GM12878 (cell line): Measurements from ENCODE around the gene URB1. TPM values are rescaled to one million over a fixed set of nuclear protein-coding genes. Genes with fewer than 3 reads are reported as not detected.

ENCODE experiments used
- ATAC-seq: fragments of 200-7000 bp; cut with Tn5 transposase; 3 replicates; pipeline ENCODE4 v1.9.1; 2020; ENCODE audit warnings: mild to moderate bottlenecking, moderate library complexity
- BruUV-seq: library from RNA; stranded (reverse); fragments of 400-500 nt; replicated peaks from 2 replicates; lab custom pipeline; 2021; lab: Mats Ljungman, UMichigan
- CTCF ChIA-PET: fragments of 300-600 bp; sonication (Branson Sonifier 250); formaldehyde crosslinking; extraction: SDS; loops from one replicate; lab custom pipeline; 2021; ENCODE audit warnings: inconsistent platforms; lab: Yijun Ruan, JAX
- POLR2A ChIA-PET: fragments of 350-600 bp; formaldehyde crosslinking; extraction: SDS; loops from one replicate; lab custom pipeline; 2021; ENCODE audit warnings: inconsistent platforms; lab: Charles Lee
- RAD21 ChIA-PET: fragments of 300-600 bp; sonication (Branson Sonifier 250); formaldehyde crosslinking; loops from one replicate; lab custom pipeline; 2023; ENCODE audit warnings: antibody characterized with exemption; ENCODE audit not compliant: unreplicated experiment; lab: Charles Lee
- SMC1A ChIA-PET: fragments of 300-600 bp; sonication (Branson Sonifier 250); formaldehyde crosslinking; loops from one replicate; lab custom pipeline; 2023; ENCODE audit not compliant: unreplicated experiment, uncharacterized antibody; lab: Charles Lee
- DNase-seq: peaks from one replicate; pipeline ENCODE4 v3.0.0-alpha.2; 2011; ENCODE audit warnings: low read depth, low spot score
- FAIRE-seq: peaks from 3 replicates; lab custom pipeline; 2011; peaks lifted over from hg19 to GRCh38; lab: Jason Lieb, UNC
- H2AFZ ChIP-seq: 2 replicates; pipeline ENCODE4 v1.6.0; 2011; ENCODE audit warnings: low read depth, low read length, control low read depth; ENCODE audit not compliant: control insufficient read depth
- H3K27ac ChIP-seq: 2 replicates; pipeline ENCODE4 v1.5.1; 2011; ENCODE audit warnings: control low read depth; ENCODE audit not compliant: control insufficient read depth, insufficient read depth
- H3K27me3 ChIP-seq, 2 experiments: replicated peaks in 1 of 2; 2 replicates each; pipeline versions ENCODE4 v1.6.0 to v1.6.1; 2011; ENCODE audit warnings: low read length in 1 of 2; ENCODE audit not compliant: control insufficient read depth in 2 of 2, insufficient read depth in 2 of 2
- H3K36me3 ChIP-seq, 2 experiments: 2 replicates each; pipeline ENCODE4 v1.5.1; 2011; ENCODE audit warnings: low read length in 1 of 2; ENCODE audit not compliant: control insufficient read depth in 2 of 2, insufficient read depth in 2 of 2
- H3K4me1 ChIP-seq: 2 replicates; pipeline ENCODE4 v1.6.1; 2011; ENCODE audit warnings: mild to moderate bottlenecking, low read length, moderate library complexity, mixed read lengths; ENCODE audit not compliant: control insufficient read depth, insufficient read depth
- H3K4me2 ChIP-seq: 2 replicates; pipeline ENCODE4 v1.6.0; 2011; ENCODE audit warnings: control low read depth; ENCODE audit not compliant: control insufficient read depth, insufficient read depth
- H3K4me3 ChIP-seq: fragments of 200-600 bp; sonication (generic); 2 replicates; pipeline ENCODE4 v1.5.1; 2016
- H3K79me2 ChIP-seq: 2 replicates; pipeline ENCODE4 v1.6.0; 2011; ENCODE audit warnings: low read length; ENCODE audit not compliant: control insufficient read depth, insufficient read depth
- H3K9ac ChIP-seq: 2 replicates; pipeline ENCODE4 v1.8.0; 2011; ENCODE audit warnings: low read length, control low read depth, mixed read lengths; ENCODE audit not compliant: control insufficient read depth, insufficient read depth
- H3K9me3 ChIP-seq: replicated peaks from 3 replicates; pipeline ENCODE4 v1.5.1; 2011; ENCODE audit warnings: mild to moderate bottlenecking, low read length; ENCODE audit not compliant: control insufficient read depth, insufficient read depth
- H4K20me1 ChIP-seq: 2 replicates; pipeline ENCODE4 v1.6.0; 2011; ENCODE audit not compliant: control insufficient read depth, insufficient read depth
- BRCA1 ChIP-seq: IDR thresholded peaks from 2 replicates; pipeline ENCODE4 v1.6.1; 2011; ENCODE audit warnings: low read depth, low read length, improper control_type of control experiment
- ESRRA ChIP-seq: IDR thresholded peaks from 2 replicates; pipeline ENCODE4 v1.6.1; 2012; ENCODE audit warnings: mild to moderate bottlenecking, low read length, improper control_type of control experiment
- KAT2A ChIP-seq: conservative IDR thresholded peaks from 2 replicates; pipeline ENCODE4 v1.6.1; 2011; ENCODE audit warnings: low read depth, low read length; ENCODE audit not compliant: control insufficient read depth
- WGBS: methylation state at CpG from one replicate; pipeline ENCODE4 v1.1.6; 2016; ENCODE audit warnings: low lambda C conversion rate; ENCODE audit not compliant: insufficient replicate concordance, insufficient coverage; ENCODE audit errors: missing lambda C conversion rate; 5-methylcytosine and 5-hydroxymethylcytosine counted together
- in situ Hi-C: fragments of 300-500 bp; cut with MboI; formaldehyde crosslinking; loops from 9 replicates; pipeline ENCODE4 v1.14.3; 2018; ENCODE audit warnings: mixed read lengths
- intact Hi-C: fragments of 100-400 bp; cut with micrococcal nuclease; formaldehyde crosslinking; loops from one replicate; pipeline ENCODE4 v1.14.2; 2022; ENCODE audit not compliant: unreplicated experiment
- polyA plus RNA-seq, 11 experiments: library from polyadenylated mRNA; depleted of rRNA in 4 of 11; unstranded in 6 of 11; stranded (reverse) in 5 of 11; fragments of >200 nt; fragmentation: Nextera tagmentation in 4 of 11; fragmentation: Illumina TruSeq in 1 of 11; extraction: Ambion mirVana in 4 of 11; extraction: Trizol in 1 of 11; gene quantifications; 1 replicate in 1 of 11; 2 replicates in 10 of 11; pipeline versions ENCODE4 v1.2.1 to v1.2.3, GENCODE V29; 2011 to 2016; ENCODE audit warnings: inconsistent platforms in 2 of 11, missing spikeins in 2 of 11, low read depth in 1 of 11
- total RNA-seq, 4 experiments: library from RNA; depleted of rRNA in 3 of 4; stranded (reverse); fragments of >200 nt in 3 of 4; fragmentation: Illumina TruSeq in 1 of 4; extraction: Trizol in 1 of 4; gene quantifications; 2 replicates each; pipeline versions ENCODE4 v1.2.1 to v1.2.3, GENCODE V29; 2013 to 2021
- TF ChIP-seq, protein P1 (sequence below), 3 experiments: IDR thresholded peaks in 2 of 3; conservative IDR thresholded peaks in 1 of 3; 2 replicates each; pipeline ENCODE4 v1.5.1; 2011; ENCODE audit warnings: low read depth in 3 of 3, low read length in 3 of 3, mild to moderate bottlenecking in 3 of 3, control low read depth in 2 of 3, moderate library complexity in 2 of 3, inconsistent platforms in 1 of 3, mixed read lengths in 1 of 3; ENCODE audit not compliant: control insufficient read depth in 2 of 3, insufficient read depth in 1 of 3; ENCODE audit errors: extremely low read depth in 1 of 3

URB1 gene
- total and polyA plus RNA-seq, 10 of the 15 experiments (the other 5 are each of a cell fraction or from before 2014, with no cell fraction given): 0.56 to 23.2 (median 8.9) TPM

- in situ Hi-C loops (no loop called here), intact Hi-C loops (no loop called here)
- DNase-seq: no peak
- Histone ChIP-seq H3K4me1 (no peaks in the 10 kb centered on the region), H2AFZ (no peak overlapping the region), H3K4me2 (no peak overlapping the region), H3K27ac (no peak overlapping the region), H3K4me3 (no peak overlapping the region), H3K27me3 (no peaks in the 10 kb centered on the region), H4K20me1 (no peaks in the 10 kb centered on the region), H3K9me3 (no peaks in the 10 kb centered on the region), H3K36me3 (no peaks in the 10 kb centered on the region), H3K79me2 (no peaks in the 10 kb centered on the region), H3K9ac (no peak overlapping the region)
- CTCF ChIA-PET: no interaction called here
- no peak for FAIRE-seq
- ATAC-seq: no peak
- POLR2A ChIA-PET: no interaction called here
- RAD21 ChIA-PET: no interaction called here
- TF ChIP-seq KAT2A (no peak), ESRRA (no peak)
- SMC1A ChIA-PET: no interaction called here
- no TSS peak for BruUV-seq
- WGBS: 38% methylated on average over 10 of the region's 10 CpGs
Measured at GRCh38 chr21:32427958-32428623, 35.3 kb upstream of the URB1 start.

GRCh38 chr21:32426592-32427051 is 33.8 kb upstream of the URB1 start:
- Histone ChIP-seq H3K36me3 (no peaks in the 10 kb centered on the region), H2AFZ (no peak overlapping the region), H3K27me3 (no peaks in the 10 kb centered on the region), H4K20me1 (no peaks in the 10 kb centered on the region), H3K4me3 (no peak overlapping the region), H3K27ac (no peak overlapping the region), H3K4me1 (no peaks in the 10 kb centered on the region), H3K79me2 (no peaks in the 10 kb centered on the region), H3K9ac (no peak overlapping the region), H3K9me3 (no peaks in the 10 kb centered on the region), H3K4me2 (no peak overlapping the region)
- ChIA-PET CTCF (no interaction called here), RAD21 (no interaction called here), SMC1A (no interaction called here), POLR2A (no interaction called here)
- 37% methylated on average over 6 of the region's 6 CpGs for WGBS
- in situ Hi-C loops (no loop called here), intact Hi-C loops (no loop called here)
- TF ChIP-seq BRCA1: no peak
- TF ChIP-seq, protein P1, sequence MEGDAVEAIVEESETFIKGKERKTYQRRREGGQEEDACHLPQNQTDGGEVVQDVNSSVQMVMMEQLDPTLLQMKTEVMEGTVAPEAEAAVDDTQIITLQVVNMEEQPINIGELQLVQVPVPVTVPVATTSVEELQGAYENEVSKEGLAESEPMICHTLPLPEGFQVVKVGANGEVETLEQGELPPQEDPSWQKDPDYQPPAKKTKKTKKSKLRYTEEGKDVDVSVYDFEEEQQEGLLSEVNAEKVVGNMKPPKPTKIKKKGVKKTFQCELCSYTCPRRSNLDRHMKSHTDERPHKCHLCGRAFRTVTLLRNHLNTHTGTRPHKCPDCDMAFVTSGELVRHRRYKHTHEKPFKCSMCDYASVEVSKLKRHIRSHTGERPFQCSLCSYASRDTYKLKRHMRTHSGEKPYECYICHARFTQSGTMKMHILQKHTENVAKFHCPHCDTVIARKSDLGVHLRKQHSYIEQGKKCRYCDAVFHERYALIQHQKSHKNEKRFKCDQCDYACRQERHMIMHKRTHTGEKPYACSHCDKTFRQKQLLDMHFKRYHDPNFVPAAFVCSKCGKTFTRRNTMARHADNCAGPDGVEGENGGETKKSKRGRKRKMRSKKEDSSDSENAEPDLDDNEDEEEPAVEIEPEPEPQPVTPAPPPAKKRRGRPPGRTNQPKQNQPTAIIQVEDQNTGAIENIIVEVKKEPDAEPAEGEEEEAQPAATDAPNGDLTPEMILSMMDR (IDR thresholded peaks at IDR 0.05 in 2 of 3, conservative IDR thresholded peaks at IDR 0.05 in 1 of 3; ENCODE audit: control insufficient read depth in 2 of 3, extremely low read depth in 1 of 3, insufficient read depth in 1 of 3, low read depth in 3 of 3, low read length in 3 of 3): no peak
- DNase-seq: no peak
- no peak for ATAC-seq
- no peak for FAIRE-seq
- no TSS peak for BruUV-seq
